GM18867 (cell line): Measurements from ENCODE around the gene PBOV1.

ENCODE experiments used
- ATAC-seq: cut with Tn5 transposase; IDR thresholded peaks from one replicate; pipeline ENCODE4 v1.9.1; 2021; ENCODE audit warnings: mild to moderate bottlenecking, moderate library complexity; ENCODE audit not compliant: unreplicated experiment

Gene PBOV1

DNA sequence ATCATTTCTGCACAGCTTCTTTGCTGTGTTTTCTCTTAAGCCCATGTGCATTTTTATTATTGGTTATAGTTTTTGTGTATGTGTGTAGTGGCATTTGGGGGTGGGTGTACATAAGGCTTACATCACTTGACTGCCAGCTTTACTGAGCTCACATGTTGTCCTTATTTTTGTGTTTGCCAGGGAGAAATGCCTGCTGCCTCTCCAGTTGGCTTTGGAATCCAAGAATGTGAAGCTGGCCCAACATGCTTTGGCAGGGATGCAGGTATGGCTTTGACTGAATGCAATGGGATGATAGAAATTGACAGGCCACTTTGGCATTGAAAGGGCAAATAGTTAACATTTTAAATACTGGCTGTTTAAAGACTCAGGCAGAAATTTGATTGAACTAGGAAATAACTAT is 11.4 kb downstream of the PBOV1 start:
- ATAC-seq, result no peak

DNA sequence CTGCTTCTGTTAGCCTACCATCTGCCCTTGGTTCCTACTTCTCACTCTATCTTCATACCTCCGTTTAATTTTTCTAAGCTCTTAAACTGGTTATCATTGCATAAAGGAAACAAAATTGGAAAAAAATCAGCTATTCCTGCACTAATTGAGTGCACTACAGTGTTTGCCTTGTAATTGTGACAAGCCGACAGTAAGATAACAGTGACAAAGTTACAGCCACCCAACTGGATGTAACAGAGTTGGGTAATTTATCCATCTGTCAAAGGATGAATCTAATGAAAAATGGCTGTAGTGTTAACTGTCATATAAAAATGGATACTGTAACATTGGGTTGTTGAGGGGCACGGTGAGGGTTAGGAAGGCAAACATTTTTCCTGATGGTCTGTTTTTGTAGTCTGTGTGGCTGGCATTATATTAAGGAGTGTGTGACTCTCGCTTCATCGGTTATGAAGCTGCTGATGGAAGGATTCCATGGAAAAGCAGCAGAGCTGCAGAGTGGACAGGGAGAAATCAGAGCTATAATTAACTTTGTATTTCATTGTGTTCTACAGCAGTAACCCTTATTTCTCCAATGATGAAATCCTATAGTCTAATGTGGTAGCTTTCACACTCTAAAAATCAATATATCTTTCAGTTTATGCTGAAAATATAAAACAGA is 12.7 kb downstream of the PBOV1 start:
- no peak for ATAC-seq

DNA sequence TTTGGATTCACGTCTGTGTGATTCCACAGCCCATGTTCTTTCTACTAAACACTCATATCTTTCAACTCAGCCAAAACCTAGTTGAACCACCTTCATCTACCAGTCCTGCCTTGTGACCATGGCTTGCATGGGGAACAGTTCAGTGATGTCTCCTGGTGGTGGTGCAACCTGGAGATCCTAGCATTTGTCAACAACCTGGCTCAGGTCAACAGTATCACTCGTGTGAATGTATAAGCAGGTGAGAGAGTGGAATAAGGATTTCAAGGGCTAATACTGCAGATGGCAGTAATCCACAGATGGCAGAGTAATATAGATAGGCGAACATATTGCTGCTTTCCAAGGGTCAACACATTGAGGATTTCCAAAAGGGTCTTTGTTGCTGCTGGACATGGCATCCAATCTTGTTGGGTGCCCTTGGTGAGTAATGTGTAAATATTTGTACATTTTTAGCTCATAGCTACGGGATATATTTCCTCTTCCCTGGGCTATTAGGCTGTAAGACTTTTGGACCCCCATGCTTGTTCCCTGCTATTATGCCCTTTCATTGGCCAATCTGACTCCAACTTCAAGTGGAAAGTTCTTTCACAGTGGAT is 13.4 kb downstream of the PBOV1 start:
- ATAC-seq, result no peak

DNA sequence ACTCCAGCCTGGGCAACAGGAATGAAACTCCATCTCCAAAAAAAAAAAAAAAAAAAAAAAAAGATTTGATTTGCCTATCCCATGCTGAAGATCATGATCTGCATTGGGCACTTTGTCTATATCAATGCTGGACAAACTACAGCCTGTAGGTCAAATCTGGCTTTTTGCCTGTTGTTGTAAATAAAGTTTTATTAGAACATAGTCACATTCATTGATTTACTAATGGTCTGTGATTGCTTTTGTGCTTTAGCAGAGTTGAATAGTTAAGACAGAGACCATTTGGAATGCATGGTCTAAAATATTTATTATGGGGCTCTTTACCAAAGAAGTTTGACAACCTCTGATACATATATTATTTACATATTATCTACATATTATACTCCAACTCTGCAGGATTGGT is 14.0 kb downstream of the PBOV1 start:
- ATAC-seq, result no peak

DNA sequence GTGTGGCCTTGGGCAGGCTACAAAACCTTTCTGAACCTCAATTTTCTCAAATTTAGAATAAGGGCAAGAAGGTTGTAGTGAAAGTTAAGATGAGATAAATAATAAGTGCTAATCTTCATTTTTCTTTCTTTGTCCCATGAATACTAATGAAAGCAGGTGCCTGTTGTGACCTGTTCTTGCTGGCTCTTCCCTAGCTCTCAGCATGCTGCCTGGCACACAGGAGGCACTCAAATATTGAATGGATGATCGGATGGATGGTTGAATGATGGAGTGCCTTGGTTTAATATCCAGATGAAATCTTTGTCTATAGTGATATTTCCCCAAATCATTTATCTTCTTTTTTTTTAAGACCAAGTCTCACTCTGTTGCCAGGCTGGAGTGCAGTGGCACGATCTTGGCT is 15.0 kb downstream of the PBOV1 start:
- no peak for ATAC-seq

DNA sequence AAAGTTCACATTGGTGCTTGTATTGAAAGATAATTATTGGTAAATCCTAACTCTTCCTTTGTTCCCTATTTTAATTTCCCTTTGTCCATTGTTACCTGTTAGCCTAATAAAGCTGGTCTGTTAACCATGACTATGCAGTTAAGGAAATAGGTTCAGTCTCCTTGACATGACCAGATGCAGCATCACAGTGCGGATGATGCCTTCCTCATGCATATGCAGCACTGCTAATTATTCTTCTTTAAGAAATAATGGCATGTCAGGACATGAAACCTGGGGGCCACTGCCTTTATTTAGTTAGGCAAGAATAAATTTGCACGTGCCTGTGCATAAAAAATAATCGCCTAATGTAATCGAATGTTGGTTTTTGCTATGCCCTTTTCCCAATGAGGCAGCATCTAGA is 16.5 kb downstream of the PBOV1 start:
- ATAC-seq, result no peak

DNA sequence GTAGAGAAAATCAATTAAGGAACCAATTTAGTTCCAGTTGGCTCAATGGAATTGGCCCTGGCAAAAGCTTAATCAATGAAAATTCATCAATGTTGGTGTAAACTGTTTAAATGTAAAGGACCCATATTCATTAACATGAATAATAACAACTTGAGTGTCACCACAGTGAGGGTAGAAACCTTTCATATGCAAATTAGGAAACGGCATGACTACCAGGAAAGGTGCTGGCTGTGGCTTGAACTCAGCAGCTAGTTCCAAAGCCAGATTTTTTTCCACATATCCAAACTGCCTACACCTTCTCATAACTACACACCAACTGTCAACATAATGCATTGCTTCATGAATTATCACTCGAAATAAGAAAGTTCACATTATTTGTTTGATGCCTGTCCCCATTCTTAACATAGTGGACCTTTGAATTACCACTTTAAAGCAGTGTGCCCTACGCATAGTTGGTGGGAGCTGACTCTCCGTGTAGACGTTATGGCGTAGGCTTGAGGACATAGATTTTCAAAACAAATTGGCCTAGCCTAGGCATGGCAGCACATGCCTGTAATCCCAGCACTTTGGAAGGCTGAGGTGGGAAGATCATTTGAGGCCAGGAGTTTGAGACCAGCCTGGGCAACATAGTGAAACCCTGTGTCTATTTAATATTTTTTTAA is 19.7 kb downstream of the PBOV1 start:
- no peak for ATAC-seq

DNA sequence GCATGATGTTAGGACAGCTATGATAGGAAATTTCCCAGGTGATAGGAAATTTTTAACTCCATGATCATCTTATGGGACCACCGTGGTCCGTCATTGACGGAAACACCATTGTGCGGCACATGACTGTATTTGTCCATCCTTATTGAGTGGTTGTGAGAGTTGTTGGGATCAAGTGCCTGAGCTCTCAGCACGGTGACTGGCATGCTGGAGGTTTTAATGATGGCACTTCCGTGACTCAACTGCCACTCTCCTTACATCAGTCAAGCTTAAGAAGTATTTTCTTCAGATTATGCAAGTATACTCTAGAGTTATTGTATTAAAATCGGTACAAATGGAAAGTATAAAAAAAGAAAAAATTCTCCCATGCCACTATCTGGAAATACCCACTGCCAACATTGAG is 20.7 kb downstream of the PBOV1 start:
- ATAC-seq, result no peak

DNA sequence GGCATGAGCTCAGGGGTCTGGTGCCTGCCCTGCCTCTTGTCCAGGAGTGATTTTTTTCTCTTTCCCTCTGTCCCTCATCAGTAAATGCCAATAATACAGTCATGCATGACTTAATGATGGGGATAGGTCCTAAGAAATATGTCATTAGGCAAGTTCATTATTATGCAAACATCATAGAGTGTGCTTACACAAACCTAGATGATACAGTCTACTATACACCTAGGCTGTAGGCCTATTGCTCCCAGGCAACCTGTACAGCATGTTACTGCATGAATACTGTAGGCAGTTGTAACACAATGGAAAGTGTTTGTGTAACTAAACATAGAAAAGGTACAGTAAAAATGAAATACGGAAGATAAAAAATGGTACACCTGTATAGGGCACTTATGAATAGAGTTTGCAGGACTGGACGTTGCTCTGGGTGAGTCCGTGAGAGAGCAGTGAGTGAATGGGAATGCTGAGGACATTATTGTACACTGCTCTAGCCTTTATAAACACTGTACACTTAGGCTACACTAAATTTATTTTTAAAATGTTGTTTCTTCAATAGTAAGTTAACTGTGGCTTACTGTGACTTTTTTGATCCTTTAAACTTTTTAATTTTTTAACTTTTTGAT is 22.1 kb downstream of the PBOV1 start:
- no peak for ATAC-seq

DNA sequence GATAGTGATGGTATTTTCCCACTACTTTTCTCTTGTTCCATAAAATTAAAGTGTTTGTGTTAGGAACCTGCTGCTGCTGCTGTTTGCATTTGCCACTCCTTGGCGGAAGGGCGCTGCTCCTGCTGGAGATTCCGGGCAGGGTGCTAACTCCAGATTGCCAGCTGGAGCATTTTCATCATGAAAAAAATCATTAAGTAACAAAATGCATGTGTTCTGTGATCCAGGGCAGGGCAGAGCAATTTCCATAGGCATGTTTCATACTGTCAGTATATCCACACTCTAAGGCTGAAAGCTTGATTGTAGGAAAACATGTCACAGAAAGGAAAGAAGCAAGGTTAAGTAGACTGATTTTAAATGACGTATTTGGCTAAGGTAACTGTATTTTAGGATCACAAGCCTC is 24.0 kb downstream of the PBOV1 start:
- no peak for ATAC-seq

DNA sequence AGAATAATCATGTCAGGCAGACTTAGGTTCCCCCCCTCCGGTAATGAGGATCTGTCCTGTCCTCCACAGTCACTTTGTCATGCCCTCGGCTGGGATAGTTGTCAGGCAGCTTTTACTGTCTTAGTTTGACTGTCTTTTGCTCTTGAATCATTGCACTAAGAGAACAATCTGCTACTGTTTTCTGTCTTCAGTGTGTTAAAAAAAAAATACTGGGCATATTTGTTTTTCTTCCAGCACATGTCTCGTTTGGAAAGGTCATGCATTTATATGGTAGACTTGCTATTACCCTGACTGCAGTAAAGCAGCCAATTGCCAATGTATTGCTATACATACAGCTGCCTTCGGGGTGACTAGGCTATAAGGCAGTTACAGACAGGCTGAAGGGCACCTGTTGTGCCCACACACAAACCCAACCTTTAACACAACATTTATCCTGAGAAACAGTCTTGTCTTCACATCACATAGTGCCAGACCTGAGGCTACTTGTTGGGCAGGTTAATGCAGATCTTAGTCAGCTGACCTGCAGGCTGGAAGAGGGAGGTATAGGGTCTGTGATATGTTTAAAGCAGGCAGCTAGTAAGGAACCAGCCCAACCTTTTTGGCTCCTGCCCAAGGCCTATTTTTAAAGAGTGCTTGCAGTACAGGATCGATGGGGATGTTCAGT is 29.9 kb downstream of the PBOV1 start:
- ATAC-seq, result no peak

DNA sequence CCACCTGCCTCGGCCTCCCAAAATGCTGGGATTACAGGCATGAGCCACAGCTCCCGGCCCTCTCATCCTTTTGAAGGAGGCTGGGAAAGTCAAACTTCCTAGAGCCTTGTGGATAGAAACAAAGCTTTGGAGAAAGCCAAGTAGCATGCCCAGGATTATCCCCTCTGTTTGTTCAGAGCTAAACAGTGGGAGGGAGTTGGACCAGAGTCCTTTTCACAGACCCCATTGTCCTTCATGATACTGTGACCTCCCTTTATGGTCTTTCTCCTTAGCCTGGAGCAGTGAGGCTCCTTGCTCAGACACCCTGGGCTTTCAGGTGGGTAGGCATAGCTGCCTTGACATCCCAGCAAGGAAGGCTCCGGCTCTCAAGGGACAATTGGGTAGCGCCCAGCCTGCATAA is 31.1 kb downstream of the PBOV1 start:
- no peak for ATAC-seq

DNA sequence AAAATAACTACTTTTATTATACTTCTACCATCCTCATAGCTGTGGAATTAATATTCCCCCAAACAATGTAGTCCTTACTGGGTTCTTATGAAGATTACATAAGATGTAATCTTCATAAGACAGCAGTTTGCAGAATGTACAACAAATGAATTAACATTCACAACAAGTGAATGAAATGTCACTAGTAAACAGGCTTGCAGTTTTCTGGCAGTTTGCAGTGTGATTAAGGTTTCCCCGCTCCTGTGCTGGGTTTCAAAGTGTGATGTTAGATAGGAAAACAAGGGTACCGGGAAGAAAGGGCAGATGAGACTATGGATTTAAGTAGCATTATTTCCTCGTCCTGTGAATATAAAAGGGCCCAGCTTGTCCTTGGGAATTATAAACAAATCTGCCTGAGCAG is 34.1 kb downstream of the PBOV1 start:
- no peak for ATAC-seq

DNA sequence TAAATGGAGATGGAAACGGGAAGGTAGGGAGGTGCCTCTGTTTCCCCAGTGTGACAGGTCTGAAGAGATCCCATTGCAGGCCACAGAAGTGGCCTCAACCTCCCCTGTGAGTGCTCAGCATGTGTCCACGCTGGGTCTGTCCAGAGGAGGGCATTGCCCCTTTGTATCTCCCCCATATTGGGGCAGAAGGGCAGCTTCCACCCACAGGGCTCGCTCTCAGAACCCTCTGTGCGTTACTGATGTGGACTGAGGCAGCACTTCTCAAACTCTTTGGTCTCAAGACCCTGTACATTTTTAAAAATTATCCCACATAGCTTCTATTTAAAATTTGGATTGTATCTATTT is 34.5 kb downstream of the PBOV1 start:
- ATAC-seq, result no peak

DNA sequence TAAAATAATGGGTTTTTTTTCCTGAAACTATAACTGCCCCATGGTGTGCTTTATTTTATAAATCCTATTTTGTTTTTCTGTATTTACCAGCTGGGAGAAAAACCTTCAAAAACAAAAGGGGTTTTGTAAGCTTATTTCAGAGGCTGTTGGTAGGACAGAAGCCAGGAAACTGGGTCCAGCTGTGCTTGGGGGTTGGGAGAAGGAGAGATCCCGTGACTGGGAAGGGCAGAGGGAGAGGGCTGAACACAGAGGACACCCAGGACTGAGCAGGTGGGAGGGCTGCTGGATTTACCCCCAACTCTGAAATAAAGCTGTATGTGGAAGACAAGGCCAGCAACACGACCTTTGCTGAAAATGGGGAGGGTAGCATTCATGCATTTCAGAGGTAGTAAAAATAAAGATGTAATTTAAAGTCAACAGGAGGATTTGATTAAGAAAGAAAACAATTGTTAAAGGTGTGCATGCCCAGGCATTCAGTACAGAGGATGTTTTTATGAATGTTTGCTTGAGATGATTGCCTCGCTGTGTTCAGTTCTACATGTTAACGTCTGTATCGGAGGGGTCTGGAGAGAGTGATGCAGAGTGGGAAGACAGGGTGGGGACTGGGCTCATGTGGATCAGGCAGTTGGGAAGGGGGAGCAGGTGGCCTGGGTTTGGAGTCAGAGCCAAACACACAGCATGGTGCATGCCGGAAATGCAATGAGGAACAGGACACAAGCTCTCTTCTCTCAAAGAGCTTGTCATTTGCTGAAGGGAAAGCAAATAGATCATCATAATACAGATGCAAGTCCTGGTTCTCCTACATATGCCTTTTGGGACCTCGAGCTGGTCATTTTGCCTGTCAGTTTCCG is 35.1 kb downstream of the PBOV1 start:
- ATAC-seq, result no peak

DNA sequence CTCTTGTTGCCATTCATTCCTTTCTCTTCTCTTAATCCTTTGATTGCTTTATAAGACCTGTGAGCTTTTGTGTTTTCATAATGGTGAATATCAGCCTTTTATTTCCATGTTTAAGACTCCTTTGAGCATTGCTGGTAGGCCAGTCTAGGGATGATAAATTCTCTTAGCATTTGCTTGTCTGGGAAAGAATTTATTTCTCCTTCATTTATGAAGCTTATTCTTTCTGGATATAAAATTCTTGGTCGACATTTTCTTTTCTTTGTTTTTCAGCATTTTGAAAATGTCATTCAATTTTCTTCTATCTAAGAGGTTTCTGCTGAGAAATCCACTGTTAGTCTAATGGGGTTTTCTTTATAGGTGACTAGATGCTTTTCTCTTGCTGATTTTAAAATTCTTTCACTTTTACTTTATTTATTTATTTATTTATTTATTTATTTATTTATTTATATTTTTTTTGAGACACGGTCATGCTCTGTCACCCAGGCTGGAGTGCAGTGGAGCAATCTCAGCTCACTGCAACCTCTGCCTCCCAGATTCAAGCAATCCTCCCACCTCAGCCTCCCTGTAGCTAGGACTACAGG is 41.5 kb downstream of the PBOV1 start:
- ATAC-seq, result no peak

DNA sequence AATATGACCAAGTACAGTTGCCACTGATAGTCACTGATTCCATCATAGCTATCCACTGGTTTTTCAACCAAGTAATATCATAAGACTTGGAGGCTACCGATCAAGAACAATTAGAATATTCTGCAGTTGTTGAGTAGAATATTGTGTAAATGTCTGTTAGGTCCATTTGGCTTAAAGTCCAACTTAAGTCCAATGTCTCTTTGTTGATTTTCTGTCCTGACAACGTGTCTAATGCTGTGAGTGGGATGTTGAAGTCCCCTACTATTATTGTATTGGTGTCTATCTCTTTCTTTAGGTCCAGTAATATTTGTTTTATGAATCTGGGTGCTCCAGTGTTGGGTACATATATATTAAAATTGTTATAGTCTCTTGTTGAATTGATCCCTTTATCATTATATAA is 42.7 kb downstream of the PBOV1 start:
- no peak for ATAC-seq
